Endometrium (tissue), 2 donors: ENCODE data around the gene MICU1.
"Not testable (repeated sequence)": the region's sequence is repeated elsewhere in the genome, so short reads cannot be mapped to it uniquely, and the experiment has no call there.

Experiments used
- FAIRE-seq: peaks from 2 replicates; lab custom pipeline; 2012; peaks lifted over from hg19 to GRCh38; lab: Jason Lieb, UNC
- donor health status: control.
- donor health status: control.

Gene MICU1

GRCh38 chr10:72625608-72626443, at the start of gene MICU1:
TSS of gene MICU1 (minus strand) at chr10:72626079. CDS start at chr10:72566793, 59,286 bp downstream.
- FAIRE-seq = peak; percentile 80

GRCh38 chr10:72674174-72674573, 48.3 kb upstream of the MICU1 start:
- FAIRE-seq = not testable (repeated sequence)

GRCh38 chr10:72673280-72673679, 47.4 kb upstream of the MICU1 start:
- FAIRE-seq = no peak

- no peak for FAIRE-seq
Measured at GRCh38 chr10:72667207-72667864, 41.5 kb upstream of the MICU1 start.

GRCh38 chr10:72665925-72666324, 40.0 kb upstream of the MICU1 start:
- FAIRE-seq = no peak

- no peak for FAIRE-seq
Measured at GRCh38 chr10:72663971-72664370, 38.1 kb upstream of the MICU1 start.

- FAIRE-seq = no peak
Measured at GRCh38 chr10:72661431-72661830, 35.6 kb upstream of the MICU1 start.

- FAIRE-seq = no peak
Measured at GRCh38 chr10:72660220-72660619, 34.3 kb upstream of the MICU1 start.

- no peak for FAIRE-seq
Measured at GRCh38 chr10:72659694-72660093, 33.8 kb upstream of the MICU1 start.

- FAIRE-seq = no peak
Measured at GRCh38 chr10:72658696-72659400, 33.0 kb upstream of the MICU1 start.

- no peak for FAIRE-seq
Measured at GRCh38 chr10:72654720-72655119, 28.8 kb upstream of the MICU1 start.

- no peak for FAIRE-seq
Measured at GRCh38 chr10:72653383-72654096, 27.7 kb upstream of the MICU1 start.

- no peak for FAIRE-seq
Measured at GRCh38 chr10:72649291-72649690, 23.4 kb upstream of the MICU1 start.

- no peak for FAIRE-seq
Measured at GRCh38 chr10:72648301-72648700, 22.4 kb upstream of the MICU1 start.

GRCh38 chr10:72646971-72647370, 21.1 kb upstream of the MICU1 start:
- not testable (repeated sequence) for FAIRE-seq

GRCh38 chr10:72645263-72645858, 19.5 kb upstream of the MICU1 start:
- no peak for FAIRE-seq

GRCh38 chr10:72642318-72642717, 16.4 kb upstream of the MICU1 start:
- FAIRE-seq = no peak

- FAIRE-seq = no peak
Measured at GRCh38 chr10:72639441-72639873, 13.6 kb upstream of the MICU1 start.

GRCh38 chr10:72638586-72639440, 12.9 kb upstream of the MICU1 start:
- no peak for FAIRE-seq

GRCh38 chr10:72637398-72637857, 11.5 kb upstream of the MICU1 start:
- FAIRE-seq = no peak

GRCh38 chr10:72630144-72630543, 4.3 kb upstream of the MICU1 start:
- FAIRE-seq = no peak
